RPMI7951 (cell line): ENCODE measurements around the gene SMARCA1. TPM values are rescaled to one million over a fixed set of nuclear protein-coding genes. Genes with fewer than 3 reads are reported as not detected.

Experiments
- DNase-seq: peaks from one replicate; pipeline ENCODE4 v3.0.0-alpha.2; 2012; ENCODE audit warnings: low read depth
- total RNA-seq: library from RNA; depleted of rRNA; stranded (reverse); fragments of >200 nt; shearing (Covaris generic); gene quantifications from 2 replicates; pipeline ENCODE4 v1.2.3, GENCODE V29; 2014; rRNA removed

The SMARCA1 gene
- total RNA-seq, 1 experiment from 2014 or later, result 39.3 TPM

- no peak for DNase-seq
Observed at GRCh38 chrX:129452523-129452922, 70.8 kb downstream of the SMARCA1 start.

- no peak for DNase-seq
Observed at GRCh38 chrX:129450123-129450522, 73.2 kb downstream of the SMARCA1 start.

GRCh38 chrX:129449148-129449547, 74.1 kb downstream of the SMARCA1 start:
- DNase-seq, result no peak

- no peak for DNase-seq
Observed at GRCh38 chrX:129445436-129445835, 77.9 kb downstream of the SMARCA1 start.

- no peak for DNase-seq
Observed at GRCh38 chrX:129433945-129434344, 89.3 kb downstream of the SMARCA1 start.

- DNase-seq, result no peak
Observed at GRCh38 chrX:129433461-129433860, 89.8 kb downstream of the SMARCA1 start.

- DNase-seq, result no peak
Observed at GRCh38 chrX:129427267-129427666, 96.0 kb downstream of the SMARCA1 start.

GRCh38 chrX:129423191-129423590, 100.1 kb downstream of the SMARCA1 start:
- DNase-seq, result no peak

- DNase-seq, result no peak
Observed at GRCh38 chrX:129404670-129405008, 118.7 kb downstream of the SMARCA1 start.

- no peak for DNase-seq
Observed at GRCh38 chrX:129403974-129404669, 119.2 kb downstream of the SMARCA1 start.

Other genes starting within 250 kb of the SMARCA1 start
- 8.5 and 10.0 TPM in 2 replicates for gene OCRL, start 16.8 kb upstream of the SMARCA1 start, total RNA-seq
- 0.98 and 1.2 TPM in 2 replicates for gene APLN, start 131.5 kb upstream of the SMARCA1 start, total RNA-seq
- gene XPNPEP2, start 215.5 kb upstream of the SMARCA1 start, total RNA-seq, result not detected in 2 replicates